GM19452 (cell line): ENCODE results near the gene ACOX1.
A peak's percentile ranks its signal among the peaks of the same experiment; 100 is the strongest.

Experiments
- ATAC-seq: cut with Tn5 transposase; IDR thresholded peaks from one replicate; pipeline ENCODE4 v1.9.1; 2021; ENCODE audit not compliant: unreplicated experiment

The ACOX1 gene

GRCh38 chr17:75978938-75979704 lies at the start of gene ACOX1, which contains the start of gene TEN1:
TSS of gene ACOX1 (minus strand) at chr17:75979166. CDS start at chr17:75979073, 93 bp downstream.
TSS of gene TEN1 (plus strand) at chr17:75979240. CDS start at chr17:75986193, 6,953 bp downstream.
- peak; percentile 88 for ATAC-seq

- no peak for ATAC-seq
Observed at GRCh38 chr17:76027159-76027839, 48.3 kb upstream of the ACOX1 start, which contains the start of gene EVPL. TSS of gene EVPL (minus strand) at chr17:76027306. CDS start at chr17:76027198, 108 bp downstream.

GRCh38 chr17:76026714-76027158 lies 47.8 kb upstream of the ACOX1 start:
- no peak for ATAC-seq

GRCh38 chr17:76025294-76025693 lies 46.3 kb upstream of the ACOX1 start:
- no peak for ATAC-seq

- ATAC-seq: no peak
Observed at GRCh38 chr17:76024353-76024752, 45.4 kb upstream of the ACOX1 start.

- no peak for ATAC-seq
Observed at GRCh38 chr17:76023900-76024237, 44.9 kb upstream of the ACOX1 start.

GRCh38 chr17:76022973-76023899 lies 44.3 kb upstream of the ACOX1 start:
- no peak for ATAC-seq

GRCh38 chr17:76022285-76022684 lies 43.3 kb upstream of the ACOX1 start:
- ATAC-seq: no peak

GRCh38 chr17:76019833-76020467 lies 41.0 kb upstream of the ACOX1 start:
- no peak for ATAC-seq

- ATAC-seq: no peak
Observed at GRCh38 chr17:76018801-76019200, 39.8 kb upstream of the ACOX1 start.

GRCh38 chr17:76018340-76018680 lies 39.3 kb upstream of the ACOX1 start:
- ATAC-seq: no peak

- ATAC-seq: no peak
Observed at GRCh38 chr17:76017481-76018339, 38.7 kb upstream of the ACOX1 start.

- ATAC-seq: no peak
Observed at GRCh38 chr17:76014925-76015261, 35.9 kb upstream of the ACOX1 start.

- no peak for ATAC-seq
Observed at GRCh38 chr17:76014100-76014924, 35.3 kb upstream of the ACOX1 start.

- ATAC-seq: no peak
Observed at GRCh38 chr17:76013377-76013932, 34.5 kb upstream of the ACOX1 start.

- no peak for ATAC-seq
Observed at GRCh38 chr17:76011951-76012350, 33.0 kb upstream of the ACOX1 start.

GRCh38 chr17:76009969-76010661 lies 31.1 kb upstream of the ACOX1 start:
- ATAC-seq: no peak

- no peak for ATAC-seq
Observed at GRCh38 chr17:76009447-76009846, 30.5 kb upstream of the ACOX1 start.
